Measurements from ENCODE around the gene CAMTA1.
A peak's percentile ranks its signal among the peaks of the same experiment; 100 is the strongest.

CAMTA1 gene

DNA sequence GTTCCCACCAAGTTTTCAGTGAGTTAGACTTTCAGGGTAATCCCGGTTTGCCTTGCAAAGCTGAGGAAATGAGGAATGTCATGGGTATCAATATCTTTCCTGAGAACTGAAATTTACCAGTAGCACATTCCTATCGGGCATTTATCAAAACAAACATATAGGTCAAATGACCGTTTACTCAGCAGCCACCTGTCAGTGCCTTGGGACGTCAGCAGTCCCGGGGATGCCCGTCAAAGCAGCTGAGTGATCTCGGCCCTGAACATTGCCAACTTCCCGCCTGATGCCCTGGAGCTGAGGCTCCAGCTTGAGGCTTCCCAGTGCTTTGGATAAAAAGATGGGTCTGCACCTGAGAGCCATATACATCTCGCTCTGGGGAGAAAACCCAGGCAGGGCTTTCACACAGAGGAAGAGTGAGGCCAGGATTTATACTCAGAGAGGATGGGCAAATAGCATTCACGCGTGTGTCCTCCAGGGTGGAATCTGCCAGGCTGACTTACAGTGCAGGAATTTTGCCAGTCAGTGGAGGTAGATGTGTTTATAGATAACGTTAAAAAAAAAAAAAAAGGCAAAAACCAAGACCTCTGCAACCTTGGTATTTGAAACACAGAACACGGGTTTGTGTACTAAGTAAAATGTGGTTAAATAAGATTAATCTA, 550.1 kb downstream of the CAMTA1 start:
- no peak overlapping the region for H3K4me3 ChIP-seq (ENCODE audit: low read length)
- no peak for TF ChIP-seq CTCF (conservative IDR thresholded peaks at IDR 0.05; ENCODE audit: low read depth, low read length)
- peak; percentile 81 for DNase-seq (ENCODE audit: low read depth)

GRCh38 chr1:7338439-7338838, 553.2 kb downstream of the CAMTA1 start:
- no peak for DNase-seq (ENCODE audit: low read depth)
- no peak overlapping the region for H3K4me3 ChIP-seq (ENCODE audit: low read length)
- no peak for TF ChIP-seq CTCF (conservative IDR thresholded peaks at IDR 0.05; ENCODE audit: low read depth, low read length)

DNA sequence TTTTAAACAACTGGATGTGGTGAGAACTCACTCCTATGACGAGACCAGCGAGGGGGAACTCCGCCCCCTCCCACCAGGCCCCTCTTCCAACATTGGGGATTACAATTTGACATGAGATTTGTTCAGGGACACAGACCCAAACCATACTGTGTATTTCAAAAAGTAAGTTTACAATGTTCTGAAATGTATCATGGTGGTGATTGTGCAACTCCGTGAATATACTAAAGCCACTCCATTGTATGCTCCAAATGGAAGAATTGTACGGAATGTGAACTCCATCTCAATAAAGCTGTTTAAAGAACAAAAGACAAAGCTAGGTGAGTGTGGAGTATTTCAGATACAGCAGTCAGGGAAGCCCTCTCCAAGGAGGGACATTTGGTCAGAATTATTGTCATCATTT, 553.8 kb downstream of the CAMTA1 start:
- no peak overlapping the region for H3K4me3 ChIP-seq (ENCODE audit: low read length)
- no peak for DNase-seq (ENCODE audit: low read depth)
- no peak for TF ChIP-seq CTCF (conservative IDR thresholded peaks at IDR 0.05; ENCODE audit: low read depth, low read length)

GRCh38 chr1:7339953-7340352, 554.7 kb downstream of the CAMTA1 start:
- H3K4me3 ChIP-seq (ENCODE audit: low read length) = no peak overlapping the region
- no peak for TF ChIP-seq CTCF (conservative IDR thresholded peaks at IDR 0.05; ENCODE audit: low read depth, low read length)
- no peak for DNase-seq (ENCODE audit: low read depth)

- no peak for DNase-seq (ENCODE audit: low read depth)
- no peak overlapping the region for H3K4me3 ChIP-seq (ENCODE audit: low read length)
- TF ChIP-seq CTCF (conservative IDR thresholded peaks at IDR 0.05; ENCODE audit: low read depth, low read length) = no peak
These were observed 556.1 kb downstream of the CAMTA1 start for GRCh38 chr1:7341145-7341905.

- DNase-seq (ENCODE audit: low read depth) = no peak
These were observed 558.6 kb downstream of the CAMTA1 start for GRCh38 chr1:7343882-7344281.

More at GRCh38 chr1:7343882-7344281, 558.6 kb downstream of the CAMTA1 start:
- no peak for TF ChIP-seq CTCF (conservative IDR thresholded peaks at IDR 0.05; ENCODE audit: low read depth, low read length)
- H3K4me3 ChIP-seq (ENCODE audit: low read length) = no peak overlapping the region

All from retinal pigment epithelial cell (primary cell).